Bronchial smooth muscle cell (primary cell): ENCODE data around the gene THAP5. TPM values are rescaled to one million over a fixed set of nuclear protein-coding genes. Genes with fewer than 3 reads are reported as not detected.

Experiments used
- total RNA-seq: library from RNA; depleted of rRNA; stranded (reverse); fragments of >200 nt; gene quantifications from 2 replicates; pipeline ENCODE4 v1.2.1, GENCODE V29; 2014

THAP5 gene, protein sequence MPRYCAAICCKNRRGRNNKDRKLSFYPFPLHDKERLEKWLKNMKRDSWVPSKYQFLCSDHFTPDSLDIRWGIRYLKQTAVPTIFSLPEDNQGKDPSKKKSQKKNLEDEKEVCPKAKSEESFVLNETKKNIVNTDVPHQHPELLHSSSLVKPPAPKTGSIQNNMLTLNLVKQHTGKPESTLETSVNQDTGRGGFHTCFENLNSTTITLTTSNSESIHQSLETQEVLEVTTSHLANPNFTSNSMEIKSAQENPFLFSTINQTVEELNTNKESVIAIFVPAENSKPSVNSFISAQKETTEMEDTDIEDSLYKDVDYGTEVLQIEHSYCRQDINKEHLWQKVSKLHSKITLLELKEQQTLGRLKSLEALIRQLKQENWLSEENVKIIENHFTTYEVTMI
- total RNA-seq, result 8.1 and 19.5 TPM in 2 replicates

DNA sequence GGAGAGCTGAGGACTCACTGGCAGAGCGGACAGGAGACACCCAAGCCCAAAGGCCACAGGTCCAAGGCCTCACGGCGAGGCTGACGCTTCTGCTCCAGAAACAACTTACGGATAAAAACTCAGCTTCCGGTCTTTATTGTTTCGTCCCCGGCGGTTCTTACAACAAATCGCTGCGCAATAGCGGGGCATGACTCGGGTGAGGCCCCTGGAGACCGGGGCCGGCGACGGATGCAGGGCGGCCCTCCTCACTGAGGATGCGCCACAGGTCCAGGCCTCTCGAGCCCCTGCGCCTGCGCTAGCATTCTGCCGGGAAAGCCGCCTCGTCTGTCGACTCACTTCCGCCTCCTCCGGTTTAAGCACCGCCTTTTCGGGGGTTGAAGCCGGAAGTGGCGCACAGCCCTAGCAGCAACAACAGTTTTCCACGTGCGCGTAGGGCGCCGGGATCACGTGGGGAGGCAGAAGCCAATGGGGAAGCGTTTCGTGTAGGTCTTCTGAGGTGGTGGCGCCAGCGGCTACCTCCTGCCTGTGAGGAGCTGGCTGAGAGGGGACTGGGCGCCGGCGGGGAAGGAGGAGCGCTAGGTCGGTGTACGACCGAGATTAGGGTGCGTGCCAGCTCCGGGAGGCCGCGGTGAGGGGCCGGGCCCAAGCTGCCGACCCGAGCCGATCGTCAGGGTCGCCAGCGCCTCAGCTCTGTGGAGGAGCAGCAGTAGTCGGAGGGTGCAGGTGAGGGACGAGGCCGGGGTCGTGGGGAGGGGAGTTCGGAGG, at the start of gene THAP5, which contains the start of gene DNAJB9:
THAP5 (minus strand) TSS at position 326 of the 765 bp plus-strand sequence; CDS start at position 189, 137 bp downstream.
DNAJB9 (plus strand) TSS at position 494 of the 765 bp plus-strand sequence. CDS start 1,853 bp downstream, outside the sequence.

DNA sequence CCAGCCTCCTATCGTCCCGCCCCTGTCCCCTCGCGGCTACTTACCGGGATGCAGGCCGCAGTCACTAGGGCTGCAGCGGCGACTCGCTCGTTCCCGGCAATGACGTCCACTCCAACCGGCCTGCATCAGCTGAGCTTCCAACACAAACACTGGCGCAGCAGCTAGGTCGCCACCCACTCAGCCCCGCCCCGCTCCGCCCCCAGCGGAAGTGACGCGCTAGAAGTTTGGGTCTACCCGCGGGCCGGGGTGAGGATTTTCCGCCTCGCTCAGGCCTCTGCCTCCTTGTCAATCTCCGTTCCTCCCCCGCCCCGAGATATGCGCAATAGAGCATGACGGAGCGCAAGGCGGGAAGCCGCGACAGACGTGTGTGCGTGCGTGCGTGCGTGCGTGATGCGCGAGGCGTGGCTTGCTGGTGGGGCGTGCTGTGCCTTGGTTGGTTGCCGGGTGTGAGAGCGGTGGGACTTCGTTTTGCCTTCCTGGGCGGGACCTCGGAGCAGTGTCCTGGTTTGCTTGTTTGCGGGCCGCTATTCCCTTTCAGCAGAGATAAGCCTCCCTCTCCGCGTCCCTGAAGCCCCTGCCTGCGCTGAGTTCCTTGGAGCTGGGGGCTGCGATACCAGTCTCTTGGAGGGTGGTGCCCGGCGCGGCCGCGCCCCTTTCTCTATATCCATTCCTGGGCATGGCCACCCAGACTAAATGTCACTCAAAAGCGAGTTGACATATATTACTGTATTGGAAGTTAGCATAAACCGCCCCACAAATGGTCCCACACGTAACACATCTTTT, 43.3 kb downstream of the THAP5 start, which contains the start of gene PNPLA8:
PNPLA8 (minus strand) TSS at position 151 of the 783 bp plus-strand sequence. CDS start 10,644 bp downstream, outside the sequence.

Other genes starting within 250 kb of the THAP5 start
- 0.17 and 1.4 TPM in 2 replicates for gene NRCAM, start 113.3 kb downstream of the THAP5 start, total RNA-seq
- 25.5 and 27.1 TPM in 2 replicates for gene PNPLA8, start 43.6 kb downstream of the THAP5 start, total RNA-seq
- gene DNAJB9, start 168 bp upstream of the THAP5 start, total RNA-seq, result 28.4 and 49.2 TPM in 2 replicates